ENCODE data around the gene ADORA2A. TPM values are rescaled to one million over a fixed set of nuclear protein-coding genes. Genes with fewer than 3 reads are reported as not detected.

ADORA2A gene
- total and polyA plus RNA-seq, 10 of the 15 experiments (the other 5 are each of a cell fraction or from before 2014, with no cell fraction given), result 0.69 to 31.2 (median 18.3) TPM

- BruUV-seq (replicated peaks), result no TSS peak
- no peak for FAIRE-seq
- H3K27me3 ChIP-seq (replicated peaks in 1 of 2; ENCODE audit: control insufficient read depth in 2 of 2, insufficient read depth in 2 of 2, low read length in 1 of 2), result no peaks in the 10 kb centered on the region
- no peaks in the 10 kb centered on the region for H4K20me1 ChIP-seq (ENCODE audit: control insufficient read depth, insufficient read depth)
- peaks cover 0 to 5% of the 10 kb centered on the region in 2 experiments; a peak in 2 of 4 replicates for H3K36me3 ChIP-seq (ENCODE audit: control insufficient read depth in 2 of 2, insufficient read depth in 2 of 2, low read length in 1 of 2)
- H3K27ac ChIP-seq (ENCODE audit: control insufficient read depth, insufficient read depth), result peak overlapping the region; percentile 89
- peak; percentile 97 for TF ChIP-seq RFX5 (IDR thresholded peaks at IDR 0.05; ENCODE audit: low read depth, low read length)
- 0 out of 2 replicates have a peak, but pooled peaks have one; percentile 4 for TF ChIP-seq EED (IDR thresholded peaks at IDR 0.05; ENCODE audit: low read depth)
- peak; percentile 73 for TF ChIP-seq PKNOX1 (IDR thresholded peaks at IDR 0.05)
- no peak for TF ChIP-seq SMAD5 (IDR thresholded peaks at IDR 0.05; ENCODE audit: low read depth)
- TF ChIP-seq ESRRA (IDR thresholded peaks at IDR 0.05; ENCODE audit: low read length), result 0 out of 2 replicates have a peak, but pooled peaks have one; percentile 52
- no peak for TF ChIP-seq RB1 (IDR thresholded peaks at IDR 0.05; ENCODE audit: borderline replicate concordance)
- no peak for TF ChIP-seq BACH1 (IDR thresholded peaks at IDR 0.05; ENCODE audit: borderline replicate concordance)
- 0 out of 2 replicates have a peak, but pooled peaks have one; percentile 46 for TF ChIP-seq POLR2AphosphoS2 (IDR thresholded peaks at IDR 0.05; ENCODE audit: low read depth, low read length)
- TF ChIP-seq NFYB (IDR thresholded peaks at IDR 0.05; ENCODE audit: insufficient read depth, low read depth, low read length), result 0 out of 2 replicates have a peak, but pooled peaks have one; percentile 13
- peak; percentile 89 for TF ChIP-seq NR2F1 (conservative IDR thresholded peaks at IDR 0.05)
- peak; percentile 51; the same call in 1 of the 2 replicates for TF ChIP-seq CREM (IDR thresholded peaks at IDR 0.05; ENCODE audit: low read depth)
- peak; percentile 71 for TF ChIP-seq SMARCA5 (IDR thresholded peaks at IDR 0.05)
- no peak; the same call in 1 of the 2 replicates for TF ChIP-seq WRNIP1 (IDR thresholded peaks at IDR 0.05; ENCODE audit: borderline replicate concordance, low read depth, low read length)
- no peak for TF ChIP-seq KLF5 (IDR thresholded peaks at IDR 0.05; ENCODE audit: partially characterized antibody)
- no peak for TF ChIP-seq RAD21 (IDR thresholded peaks at IDR 0.05; ENCODE audit: insufficient read depth, low read depth, low read length)
- TF ChIP-seq ZNF217 (IDR thresholded peaks at IDR 0.05), result peak; percentile 50; the same call in 1 of the 2 replicates
- ChIA-PET SMC1A (ENCODE audit: uncharacterized antibody, unreplicated experiment) (interaction anchor here (0.9 to 10.4 kb wide), 7 partner anchors 7 to 96 kb away, joined by 3 to 122 read pairs (median 14); no protein-coding TSS in a partner anchor), POLR2A (interaction anchor here (0.8 to 2.2 kb wide), 5 partner anchors 28 to 627 kb away, joined by 3 to 10 read pairs (median 5); no protein-coding TSS in a partner anchor), RAD21 (ENCODE audit: unreplicated experiment) (interaction anchor here (0.8 to 10.4 kb wide), 4 partner anchors 9 to 85 kb away, joined by 3 to 107 read pairs (median 4); no protein-coding TSS in a partner anchor), CTCF (interaction anchor here (0.7 to 19.9 kb wide), 6 partner anchors 8 to 97 kb away, joined by 3 to 332 read pairs (median 4); no protein-coding TSS in a partner anchor)
- peaks cover 83% of the 10 kb centered on the region for H3K79me2 ChIP-seq (ENCODE audit: control insufficient read depth, insufficient read depth, low read length)
- no peaks in the 10 kb centered on the region for H3K9me3 ChIP-seq (replicated peaks; ENCODE audit: control insufficient read depth, insufficient read depth, low read length)
- H3K4me1 ChIP-seq (ENCODE audit: control insufficient read depth, insufficient read depth, low read length), result peaks cover 63% of the 10 kb centered on the region
- peak overlapping the region; percentile 60 for H3K4me3 ChIP-seq
- H3K9ac ChIP-seq (ENCODE audit: control insufficient read depth, insufficient read depth, low read length), result peak overlapping the region; percentile 73; the same call in 1 of the 2 replicates
- peak overlapping the region; percentile 83 for H3K4me2 ChIP-seq (ENCODE audit: control insufficient read depth, insufficient read depth)
- ATAC-seq, result peak; percentile 6; the same call in 2 of the 3 replicates
- peak overlapping the region; percentile 8; the same call in 1 of the 2 replicates for H2AFZ ChIP-seq (ENCODE audit: control insufficient read depth, low read depth, low read length)
- in situ Hi-C loops (cut with MboI) (loop anchor here (5.0 kb wide), 1 partner anchor 88 kb away; no protein-coding TSS in a partner anchor), intact Hi-C loops (cut with micrococcal nuclease; ENCODE audit: unreplicated experiment) (loop anchor here (10.0 kb wide), 1 partner anchor 105 kb away; no protein-coding TSS in a partner anchor)
- 81% methylated on average over 22 of the region's 22 CpGs for WGBS (ENCODE audit: insufficient coverage, insufficient replicate concordance, low lambda C conversion rate, missing lambda C conversion rate)
- no peak for DNase-seq (ENCODE audit: low read depth, low spot score)
Observed at GRCh38 chr22:24429411-24430365, 2.3 kb downstream of the ADORA2A start.
